ENCODE data around the gene ANXA7. TPM values are rescaled to one million over a fixed set of nuclear protein-coding genes. Genes with fewer than 3 reads are reported as not detected.
"Not testable (repeated sequence)": the region's sequence is repeated elsewhere in the genome, so short reads cannot be mapped to it uniquely, and the experiment has no call there.

ANXA7 gene
- total RNA-seq, 1 experiment from 2014 or later, result 151 TPM

DNA sequence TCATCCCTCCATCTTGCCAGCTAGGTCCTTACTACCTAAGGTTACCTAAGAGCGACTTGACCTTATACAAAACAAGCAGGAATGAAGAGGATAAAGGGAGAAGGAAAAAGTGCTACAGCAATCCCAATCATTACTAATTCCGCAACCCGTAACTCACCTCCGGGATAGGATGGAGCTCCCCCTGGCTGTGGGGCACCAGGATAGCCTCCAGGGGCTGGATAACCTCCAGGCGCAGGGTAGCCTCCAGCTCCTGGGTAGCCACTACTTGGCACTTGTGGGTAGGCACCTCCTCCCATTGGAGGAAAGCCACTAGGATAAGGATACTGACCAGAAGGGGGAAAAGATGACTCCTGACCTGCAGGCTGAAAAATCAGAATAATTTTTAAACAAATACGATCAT, 15.8 kb downstream of the ANXA7 start:
- TF ChIP-seq, protein P1, sequence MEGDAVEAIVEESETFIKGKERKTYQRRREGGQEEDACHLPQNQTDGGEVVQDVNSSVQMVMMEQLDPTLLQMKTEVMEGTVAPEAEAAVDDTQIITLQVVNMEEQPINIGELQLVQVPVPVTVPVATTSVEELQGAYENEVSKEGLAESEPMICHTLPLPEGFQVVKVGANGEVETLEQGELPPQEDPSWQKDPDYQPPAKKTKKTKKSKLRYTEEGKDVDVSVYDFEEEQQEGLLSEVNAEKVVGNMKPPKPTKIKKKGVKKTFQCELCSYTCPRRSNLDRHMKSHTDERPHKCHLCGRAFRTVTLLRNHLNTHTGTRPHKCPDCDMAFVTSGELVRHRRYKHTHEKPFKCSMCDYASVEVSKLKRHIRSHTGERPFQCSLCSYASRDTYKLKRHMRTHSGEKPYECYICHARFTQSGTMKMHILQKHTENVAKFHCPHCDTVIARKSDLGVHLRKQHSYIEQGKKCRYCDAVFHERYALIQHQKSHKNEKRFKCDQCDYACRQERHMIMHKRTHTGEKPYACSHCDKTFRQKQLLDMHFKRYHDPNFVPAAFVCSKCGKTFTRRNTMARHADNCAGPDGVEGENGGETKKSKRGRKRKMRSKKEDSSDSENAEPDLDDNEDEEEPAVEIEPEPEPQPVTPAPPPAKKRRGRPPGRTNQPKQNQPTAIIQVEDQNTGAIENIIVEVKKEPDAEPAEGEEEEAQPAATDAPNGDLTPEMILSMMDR (conservative IDR thresholded peaks at IDR 0.05; ENCODE audit: low read depth, low read length), result peak; percentile 34
- TF ChIP-seq EZH2 (IDR thresholded peaks at IDR 0.05; ENCODE audit: borderline replicate concordance, low read depth, low read length, poor library complexity, severe bottlenecking), result no peak

GRCh38 chr10:73394325-73394724, 19.5 kb downstream of the ANXA7 start:
- H3K4me3 ChIP-seq (ENCODE audit: low read depth, low read length, poor library complexity, severe bottlenecking); CTCF ChIA-PET; H3K27ac ChIP-seq (ENCODE audit: low read depth, low read length, poor library complexity, severe bottlenecking); DNase-seq (ENCODE audit: low spot score); H3K9me3 ChIP-seq (ENCODE audit: low read depth, low read length, poor library complexity, severe bottlenecking); H3K4me1 ChIP-seq (ENCODE audit: insufficient read depth, low read length, poor library complexity, severe bottlenecking); H3K27me3 ChIP-seq (replicated peaks; ENCODE audit: insufficient read depth, low read depth, low read length, poor library complexity); POLR2A ChIA-PET (ENCODE audit: low non-redundant PET); BruUV-seq (replicated peaks); intact Hi-C loops (cut with micrococcal nuclease; ENCODE audit: unreplicated experiment): not testable (repeated sequence)
- H3K36me3 ChIP-seq (ENCODE audit: insufficient read depth, low read length, poor library complexity, severe bottlenecking), result peaks cover 55% of the 10 kb centered on the region

More for the DNA sequence above, 15.8 kb downstream of the ANXA7 start:
- no TSS peak for BruUV-seq (replicated peaks)
- intact Hi-C loops (cut with micrococcal nuclease; ENCODE audit: unreplicated experiment), result no loop called here
- H3K27ac ChIP-seq (ENCODE audit: low read depth, low read length, poor library complexity, severe bottlenecking), result no peak overlapping the region
- H3K9me3 ChIP-seq (ENCODE audit: low read depth, low read length, poor library complexity, severe bottlenecking), result no peaks in the 10 kb centered on the region
- H3K4me3 ChIP-seq (ENCODE audit: low read depth, low read length, poor library complexity, severe bottlenecking), result no peak overlapping the region
- H3K4me1 ChIP-seq (ENCODE audit: insufficient read depth, low read length, poor library complexity, severe bottlenecking), result no peaks in the 10 kb centered on the region
- no peak for DNase-seq (ENCODE audit: low spot score)
- no peaks in the 10 kb centered on the region for H3K27me3 ChIP-seq (replicated peaks; ENCODE audit: insufficient read depth, low read depth, low read length, poor library complexity)
- ChIA-PET POLR2A (ENCODE audit: low non-redundant PET) (no interaction called here), CTCF (no interaction called here)
- peaks cover 38% of the 10 kb centered on the region for H3K36me3 ChIP-seq (ENCODE audit: insufficient read depth, low read length, poor library complexity, severe bottlenecking)

GRCh38 chr10:73388228-73388627, 25.6 kb downstream of the ANXA7 start:
- ChIA-PET POLR2A (ENCODE audit: low non-redundant PET) (no interaction called here), CTCF (no interaction called here)
- intact Hi-C loops (cut with micrococcal nuclease; ENCODE audit: unreplicated experiment), result no loop called here
- H3K27ac ChIP-seq (ENCODE audit: low read depth, low read length, poor library complexity, severe bottlenecking), result no peak overlapping the region
- no peak for DNase-seq (ENCODE audit: low spot score)
- H3K4me3 ChIP-seq (ENCODE audit: low read depth, low read length, poor library complexity, severe bottlenecking), result no peak overlapping the region
- no peaks in the 10 kb centered on the region for H3K9me3 ChIP-seq (ENCODE audit: low read depth, low read length, poor library complexity, severe bottlenecking)
- no peaks in the 10 kb centered on the region for H3K4me1 ChIP-seq (ENCODE audit: insufficient read depth, low read length, poor library complexity, severe bottlenecking)
- TF ChIP-seq, protein P1 (conservative IDR thresholded peaks at IDR 0.05; ENCODE audit: low read depth, low read length), result no peak
- TF ChIP-seq EZH2 (IDR thresholded peaks at IDR 0.05; ENCODE audit: borderline replicate concordance, low read depth, low read length, poor library complexity, severe bottlenecking), result no peak
- H3K36me3 ChIP-seq (ENCODE audit: insufficient read depth, low read length, poor library complexity, severe bottlenecking), result peaks cover 67% of the 10 kb centered on the region
- H3K27me3 ChIP-seq (replicated peaks; ENCODE audit: insufficient read depth, low read depth, low read length, poor library complexity), result no peaks in the 10 kb centered on the region
- no TSS peak for BruUV-seq (replicated peaks)

- POLR2A ChIA-PET (ENCODE audit: low non-redundant PET), result no interaction called here
- CTCF ChIA-PET, result no interaction called here
- no TSS peak for BruUV-seq (replicated peaks)
- Histone ChIP-seq H3K27me3 (replicated peaks; ENCODE audit: insufficient read depth, low read depth, low read length, poor library complexity) (no peaks in the 10 kb centered on the region), H3K4me1 (ENCODE audit: insufficient read depth, low read length, poor library complexity, severe bottlenecking) (no peaks in the 10 kb centered on the region), H3K36me3 (ENCODE audit: insufficient read depth, low read length, poor library complexity, severe bottlenecking) (peaks cover 78% of the 10 kb centered on the region), H3K27ac (ENCODE audit: low read depth, low read length, poor library complexity, severe bottlenecking) (no peak overlapping the region), H3K9me3 (ENCODE audit: low read depth, low read length, poor library complexity, severe bottlenecking) (no peaks in the 10 kb centered on the region), H3K4me3 (ENCODE audit: low read depth, low read length, poor library complexity, severe bottlenecking) (no peak overlapping the region)
- no peak for DNase-seq (ENCODE audit: low spot score)
- intact Hi-C loops (cut with micrococcal nuclease; ENCODE audit: unreplicated experiment), result no loop called here
- TF ChIP-seq, protein P1 (conservative IDR thresholded peaks at IDR 0.05; ENCODE audit: low read depth, low read length), result no peak
- no peak for TF ChIP-seq EZH2 (IDR thresholded peaks at IDR 0.05; ENCODE audit: borderline replicate concordance, low read depth, low read length, poor library complexity, severe bottlenecking)
Observed at GRCh38 chr10:73386583-73386982, 27.3 kb downstream of the ANXA7 start.
